Measurements from ENCODE around the gene RETREG3.
"Not testable (repeated sequence)": the region's sequence is repeated elsewhere in the genome, so short reads cannot be mapped to it uniquely, and the experiment has no call there.

RETREG3 gene

GRCh38 chr17:42544874-42545283 is 64.3 kb downstream of the RETREG3 start:
- Mint-ChIP-seq H3K27ac (no peak overlapping the region), H3K4me3 (no peak overlapping the region), H3K9me3 (no peaks in the 10 kb centered on the region), H3K4me1 (ENCODE audit: low read depth) (peaks cover 17% of the 10 kb centered on the region), H3K36me3 (ENCODE audit: low read depth) (peaks cover 7% of the 10 kb centered on the region), H3K27me3 (ENCODE audit: low read depth) (no peaks in the 10 kb centered on the region)
- no peak for DNase-seq (ENCODE audit: low spot score)

GRCh38 chr17:42543190-42544079 is 65.7 kb downstream of the RETREG3 start:
- Mint-ChIP-seq H3K27ac (no peak overlapping the region), H3K27me3 (ENCODE audit: low read depth) (no peaks in the 10 kb centered on the region)
- no peak for DNase-seq (ENCODE audit: low spot score)

GRCh38 chr17:42541041-42541833 is 67.9 kb downstream of the RETREG3 start:
- Mint-ChIP-seq H3K27me3 (ENCODE audit: low read depth) (no peaks in the 10 kb centered on the region), H3K4me3 (no peak overlapping the region), H3K9me3 (no peaks in the 10 kb centered on the region), H3K36me3 (ENCODE audit: low read depth) (peaks cover 16% of the 10 kb centered on the region), H3K27ac (peak overlapping the region; percentile 12), H3K4me1 (ENCODE audit: low read depth) (peaks cover 20% of the 10 kb centered on the region)
- DNase-seq (ENCODE audit: low spot score): no peak

More at GRCh38 chr17:42543190-42544079, 65.7 kb downstream of the RETREG3 start:
- H3K4me1 Mint-ChIP-seq (ENCODE audit: low read depth): peaks cover 16% of the 10 kb centered on the region
- H3K9me3 Mint-ChIP-seq: no peaks in the 10 kb centered on the region
- H3K36me3 Mint-ChIP-seq (ENCODE audit: low read depth): peaks cover 12% of the 10 kb centered on the region
- H3K4me3 Mint-ChIP-seq: no peak overlapping the region

- H3K27ac Mint-ChIP-seq; H3K4me3 Mint-ChIP-seq; H3K27me3 Mint-ChIP-seq (ENCODE audit: low read depth); H3K9me3 Mint-ChIP-seq; DNase-seq (ENCODE audit: low spot score): not testable (repeated sequence)
- peaks cover 23% of the 10 kb centered on the region for H3K4me1 Mint-ChIP-seq (ENCODE audit: low read depth)
- peaks cover 16% of the 10 kb centered on the region for H3K36me3 Mint-ChIP-seq (ENCODE audit: low read depth)
Observed at GRCh38 chr17:42540558-42540957, 68.6 kb downstream of the RETREG3 start.

GRCh38 chr17:42538482-42538881 is 70.7 kb downstream of the RETREG3 start:
- H3K9me3 Mint-ChIP-seq: no peaks in the 10 kb centered on the region
- H3K4me1 Mint-ChIP-seq (ENCODE audit: low read depth): peaks cover 26% of the 10 kb centered on the region
- H3K36me3 Mint-ChIP-seq (ENCODE audit: low read depth): peaks cover 13% of the 10 kb centered on the region
- no peak for DNase-seq (ENCODE audit: low spot score)
- no peak overlapping the region for H3K27ac Mint-ChIP-seq
- no peak overlapping the region for H3K4me3 Mint-ChIP-seq
- H3K27me3 Mint-ChIP-seq (ENCODE audit: low read depth): peaks cover 3% of the 10 kb centered on the region

- Mint-ChIP-seq H3K27me3 (ENCODE audit: low read depth) (peaks cover 6% of the 10 kb centered on the region), H3K4me3 (peak overlapping the region; percentile 81), H3K27ac (peak overlapping the region; percentile 75), H3K36me3 (ENCODE audit: low read depth) (peaks cover 13% of the 10 kb centered on the region), H3K9me3 (no peaks in the 10 kb centered on the region), H3K4me1 (ENCODE audit: low read depth) (peaks cover 28% of the 10 kb centered on the region)
- DNase-seq (ENCODE audit: low spot score): no peak
Observed at GRCh38 chr17:42537826-42538451, 71.2 kb downstream of the RETREG3 start.

DNA sequence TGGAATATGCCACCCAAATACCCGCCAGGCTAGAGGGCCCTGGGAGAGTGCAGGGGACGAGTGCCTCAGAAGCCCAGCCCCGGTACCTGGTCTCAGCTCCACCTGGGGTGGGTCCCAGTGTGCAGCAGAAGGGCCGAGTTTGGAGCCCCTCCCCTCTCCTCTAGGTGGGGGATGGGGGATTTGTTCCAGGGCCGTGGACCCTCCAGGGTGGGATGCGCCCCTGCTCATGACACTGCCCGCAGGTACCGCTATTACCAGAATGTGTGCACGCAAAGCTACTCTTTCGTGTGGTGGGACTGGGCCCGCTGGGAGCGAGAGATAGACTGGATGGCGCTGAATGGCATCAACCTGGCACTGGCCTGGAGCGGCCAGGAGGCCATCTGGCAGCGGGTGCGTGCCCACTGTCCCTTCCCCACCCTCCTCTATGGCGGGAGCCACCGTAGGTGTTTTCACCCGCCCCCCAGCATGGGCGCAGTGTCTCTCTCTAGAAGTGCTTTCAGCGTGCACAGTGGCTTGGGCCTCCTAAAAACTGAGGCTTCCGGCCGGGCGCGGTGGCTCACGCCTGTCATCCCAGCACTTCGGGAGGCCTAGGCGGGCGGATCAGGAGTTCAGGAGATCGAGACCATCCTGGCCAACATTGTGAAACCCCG is 71.9 kb downstream of the RETREG3 start:
- no peak for DNase-seq (ENCODE audit: low spot score)
- H3K27ac Mint-ChIP-seq: peak overlapping the region; percentile 78
- peaks cover 13% of the 10 kb centered on the region for H3K36me3 Mint-ChIP-seq (ENCODE audit: low read depth)

GRCh38 chr17:42536372-42537155 is 72.6 kb downstream of the RETREG3 start:
- Mint-ChIP-seq H3K4me1 (ENCODE audit: low read depth) (peaks cover 31% of the 10 kb centered on the region), H3K27me3 (ENCODE audit: low read depth) (peaks cover 6% of the 10 kb centered on the region), H3K4me3 (peak overlapping the region; percentile 86), H3K27ac (peak overlapping the region; percentile 78), H3K9me3 (no peaks in the 10 kb centered on the region), H3K36me3 (ENCODE audit: low read depth) (peaks cover 12% of the 10 kb centered on the region)
- DNase-seq (ENCODE audit: low spot score): peak; percentile 81

More for the DNA sequence above, 71.9 kb downstream of the RETREG3 start:
- peak overlapping the region; percentile 86 for H3K4me3 Mint-ChIP-seq
- peaks cover 6% of the 10 kb centered on the region for H3K27me3 Mint-ChIP-seq (ENCODE audit: low read depth)
- peaks cover 28% of the 10 kb centered on the region for H3K4me1 Mint-ChIP-seq (ENCODE audit: low read depth)
- no peaks in the 10 kb centered on the region for H3K9me3 Mint-ChIP-seq

DNA sequence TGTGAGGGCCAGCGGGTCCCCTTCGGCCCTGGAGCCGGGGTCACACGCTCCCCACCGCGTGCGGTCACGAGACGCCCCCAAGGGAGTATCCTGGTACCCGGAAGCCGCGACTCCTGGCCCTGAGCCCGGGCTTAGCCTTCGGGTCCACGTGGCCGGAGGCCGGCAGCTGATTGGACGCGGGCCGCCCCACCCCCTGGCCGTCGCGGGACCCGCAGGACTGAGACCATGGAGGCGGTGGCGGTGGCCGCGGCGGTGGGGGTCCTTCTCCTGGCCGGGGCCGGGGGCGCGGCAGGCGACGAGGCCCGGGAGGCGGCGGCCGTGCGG is 73.2 kb downstream of the RETREG3 start, which contains the start of gene NAGLU:
TSS of gene NAGLU (plus strand) at position 194 of the 324 bp plus-strand sequence. CDS start at position 226, 32 bp downstream.
- DNase-seq (ENCODE audit: low spot score): peak; percentile 92
- H3K4me1 Mint-ChIP-seq (ENCODE audit: low read depth): peaks cover 28% of the 10 kb centered on the region
- peak within 1 kb of the TSS; percentile 86 for H3K4me3 Mint-ChIP-seq
- peaks cover 9% of the 10 kb centered on the region for H3K36me3 Mint-ChIP-seq (ENCODE audit: low read depth)
- H3K27me3 Mint-ChIP-seq (ENCODE audit: low read depth): peaks cover 6% of the 10 kb centered on the region
- peak within 1 kb of the TSS; percentile 87 for H3K27ac Mint-ChIP-seq
- no peaks in the 10 kb centered on the region for H3K9me3 Mint-ChIP-seq

DNA sequence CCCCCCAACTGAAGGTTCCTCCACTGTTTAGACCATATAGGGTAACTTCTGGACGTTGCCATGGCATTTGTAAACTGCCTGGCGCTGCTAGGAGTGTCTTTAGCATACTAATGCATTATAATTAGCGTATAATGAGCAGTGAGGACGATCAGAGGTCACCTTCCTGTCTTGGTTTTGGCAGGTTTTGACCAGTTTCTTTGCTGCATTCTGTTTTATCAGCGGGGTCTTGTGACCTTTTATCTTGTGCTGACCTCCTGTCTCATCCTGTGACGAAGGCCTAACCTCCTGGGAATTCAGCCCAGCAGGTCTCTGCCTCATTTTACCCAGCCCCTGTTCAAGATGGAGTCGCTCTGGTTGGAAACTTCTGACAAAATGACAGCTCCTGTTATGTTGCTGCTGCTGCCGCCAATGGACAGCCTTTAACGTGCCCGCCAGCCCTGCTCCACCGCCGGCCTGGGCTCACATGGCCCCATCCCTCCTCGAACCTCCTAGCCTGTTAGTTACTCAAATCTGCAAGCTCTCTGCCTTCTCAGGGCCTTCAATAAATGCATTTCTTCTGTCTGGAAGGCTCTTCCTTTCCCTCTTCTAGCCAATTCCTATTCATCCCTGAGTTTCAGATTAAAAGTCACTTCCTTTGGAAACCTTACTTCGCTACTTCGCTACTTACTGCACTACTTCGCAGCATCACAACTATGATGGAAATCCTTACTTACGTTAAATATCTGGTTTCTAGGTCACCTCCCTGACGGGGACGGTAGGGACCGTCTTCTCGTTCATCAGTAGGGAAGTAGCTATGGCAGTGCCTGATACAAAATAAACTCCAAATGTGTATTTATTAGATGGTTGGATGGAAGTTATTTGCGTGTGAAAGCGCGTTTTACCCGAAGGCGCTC is 73.8 kb downstream of the RETREG3 start:
- H3K27me3 Mint-ChIP-seq (ENCODE audit: low read depth): peaks cover 6% of the 10 kb centered on the region
- H3K4me1 Mint-ChIP-seq (ENCODE audit: low read depth): peaks cover 26% of the 10 kb centered on the region
- H3K27ac Mint-ChIP-seq: peak overlapping the region; percentile 87
- peaks cover 9% of the 10 kb centered on the region for H3K36me3 Mint-ChIP-seq (ENCODE audit: low read depth)
- H3K9me3 Mint-ChIP-seq: no peaks in the 10 kb centered on the region
- no peak for DNase-seq (ENCODE audit: low spot score)
- peak overlapping the region; percentile 75 for H3K4me3 Mint-ChIP-seq

- Mint-ChIP-seq H3K36me3 (ENCODE audit: low read depth) (no peaks in the 10 kb centered on the region), H3K27me3 (ENCODE audit: low read depth) (peaks cover 6% of the 10 kb centered on the region), H3K9me3 (no peaks in the 10 kb centered on the region), H3K4me1 (ENCODE audit: low read depth) (peaks cover 33% of the 10 kb centered on the region), H3K4me3 (peak overlapping the region; percentile 80), H3K27ac (peak overlapping the region; percentile 45)
- DNase-seq (ENCODE audit: low spot score): peak; percentile 59
Observed at GRCh38 chr17:42531455-42532354, 77.5 kb downstream of the RETREG3 start.
